HCT116 (cell line): ENCODE measurements around the gene C12orf75. TPM values are rescaled to one million over a fixed set of nuclear protein-coding genes. Genes with fewer than 3 reads are reported as not detected.
"Not testable (repeated sequence)": the region's sequence is repeated elsewhere in the genome, so short reads cannot be mapped to it uniquely, and the experiment has no call there.

ENCODE experiments used
- ATAC-seq: fragments of 200-7000 bp; cut with Tn5 transposase; 2 replicates; pipeline ENCODE4 v1.9.1; 2020; ENCODE audit warnings: mild to moderate bottlenecking, moderate library complexity
- BruUV-seq: library from RNA; stranded (reverse); fragments of 400-500 nt; replicated peaks from 2 replicates; lab custom pipeline; 2021; lab: Mats Ljungman, UMichigan
- CTCF ChIA-PET: fragments of 300-600 bp; sonication (Branson Sonifier 250); formaldehyde crosslinking; loops from one replicate; lab custom pipeline; 2021; ENCODE audit warnings: antibody characterized with exemption; lab: Charles Lee
- POLR2A ChIA-PET: fragments of 300-600, 350-600 bp; sonication (Branson Sonifier 250); formaldehyde crosslinking; loops from one replicate; lab custom pipeline; 2021; ENCODE audit warnings: antibody characterized with exemption; lab: Charles Lee
- RAD21 ChIA-PET, 2 experiments: fragments of 300-600 bp; sonication (Branson Sonifier 250); formaldehyde crosslinking; loops; one replicate each; lab custom pipeline; 2023; ENCODE audit warnings: low total read pairs in 2 of 2; ENCODE audit not compliant: uncharacterized antibody in 2 of 2, unreplicated experiment in 2 of 2, low non-redundant PET in 1 of 2; lab: Charles Lee
- DNase-seq: peaks from one replicate; pipeline ENCODE4 v3.0.0-alpha.2; 2010; ENCODE audit warnings: low read depth, low spot score
- H2AFZ ChIP-seq: fragments of 200-600 bp; shearing (Covaris generic), sonication (generic); 2 replicates; pipeline ENCODE4 v1.6.1; 2017; ENCODE audit warnings: low read depth, mixed run types, mixed read lengths, antibody characterized with exemption, low read length; ENCODE audit not compliant: poor library complexity, severe bottlenecking
- H3K27ac ChIP-seq: 2 replicates; pipeline ENCODE4 v1.5.1; 2012; ENCODE audit warnings: low read depth, low read length
- H3K27me3 ChIP-seq: fragments of 200-600 bp; sonication (generic); 2 replicates; pipeline ENCODE4 v1.6.1; 2016; ENCODE audit warnings: mixed run types, low read length, mixed read lengths; ENCODE audit not compliant: insufficient read depth
- H3K36me3 ChIP-seq, 2 experiments: fragments of 200-500 bp in 1 of 2; fragments of 200-600 bp in 1 of 2; sonication (Bioruptor generic) in 1 of 2; sonication (generic) in 1 of 2; 2 replicates each; pipeline versions ENCODE4 v1.5.1 to v1.6.1; 2014 to 2016; ENCODE audit warnings: low read length in 2 of 2, inconsistent platforms in 1 of 2, mixed read lengths in 1 of 2, mixed run types in 1 of 2; ENCODE audit not compliant: insufficient read depth in 2 of 2, control insufficient read depth in 1 of 2
- H3K4me1 ChIP-seq, 2 experiments: fragments of 200-600 bp in 1 of 2; sonication (generic) in 1 of 2; 2 replicates each; pipeline versions ENCODE4 v1.5.1 to v1.6.1; 2012 to 2017; ENCODE audit warnings: low read length in 2 of 2, inconsistent platforms in 1 of 2, mild to moderate bottlenecking in 1 of 2, mixed read lengths in 1 of 2, mixed run types in 1 of 2, moderate library complexity in 1 of 2; ENCODE audit not compliant: insufficient read depth in 2 of 2, control insufficient read depth in 1 of 2
- H3K4me2 ChIP-seq: fragments of 200-600 bp; sonication (generic); 2 replicates; pipeline ENCODE4 v1.6.1; 2017; ENCODE audit warnings: mixed run types, low read length, mixed read lengths
- H3K4me3 ChIP-seq, 2 experiments: fragments of 200-600 bp in 1 of 2; sonication (generic) in 1 of 2; replicated peaks in 1 of 2; 2 replicates each; pipeline ENCODE4 v1.5.1; 2011 to 2016; ENCODE audit warnings: low read length in 2 of 2, control low read depth in 1 of 2, low read depth in 1 of 2, mild to moderate bottlenecking in 1 of 2, mixed read lengths in 1 of 2, mixed run types in 1 of 2
- H3K79me2 ChIP-seq: fragments of 200-600 bp; sonication (generic); 2 replicates; pipeline ENCODE4 v1.6.1; 2017; ENCODE audit warnings: mild to moderate bottlenecking, mixed run types, low read length, moderate library complexity, mixed read lengths; ENCODE audit not compliant: insufficient read depth
- H3K9ac ChIP-seq: fragments of 200-600 bp; sonication (generic); 2 replicates; pipeline ENCODE4 v1.6.1; 2016; ENCODE audit warnings: low read length, mixed read lengths
- H3K9me2 ChIP-seq: fragments of 200-600 bp; sonication (generic), shearing (Covaris generic); 2 replicates; pipeline ENCODE4 v1.6.1; 2017; ENCODE audit warnings: mixed run types, mild to moderate bottlenecking, moderate library complexity; ENCODE audit not compliant: insufficient read depth
- H3K9me3 ChIP-seq, 2 experiments: fragments of 200-500 bp in 1 of 2; fragments of 200-600 bp in 1 of 2; sonication (Bioruptor generic) in 1 of 2; sonication (generic) in 1 of 2; 2 replicates each; pipeline ENCODE4 v1.6.1; 2014 to 2017; ENCODE audit warnings: low read length in 2 of 2, mixed read lengths in 2 of 2, inconsistent platforms in 1 of 2, low read depth in 1 of 2, mild to moderate bottlenecking in 1 of 2, mixed run types in 1 of 2, moderate library complexity in 1 of 2; ENCODE audit not compliant: control insufficient read depth in 1 of 2, insufficient read depth in 1 of 2
- H4K20me1 ChIP-seq: fragments of 200-600 bp; sonication (generic), shearing (Covaris generic); 2 replicates; pipeline ENCODE4 v1.6.1; 2017; ENCODE audit warnings: mixed run types, mild to moderate bottlenecking, moderate library complexity; ENCODE audit not compliant: insufficient read depth
- CBX3 ChIP-seq: IDR thresholded peaks from 2 replicates; pipeline ENCODE4 v1.6.1; 2012; ENCODE audit warnings: low read depth
- ELF1 ChIP-seq: IDR thresholded peaks from 2 replicates; pipeline ENCODE4 v1.6.1; 2012; ENCODE audit warnings: low read depth, borderline replicate concordance
- EZH2phosphoT487 ChIP-seq: fragments of 200-600 bp; IDR thresholded peaks from 2 replicates; pipeline ENCODE4 v1.6.1; 2018; ENCODE audit warnings: antibody characterized with exemption, borderline replicate concordance
- FOSL1 ChIP-seq: IDR thresholded peaks from 2 replicates; pipeline ENCODE4 v1.6.1; 2012; ENCODE audit warnings: low read depth
- JUND ChIP-seq: IDR thresholded peaks from 2 replicates; pipeline ENCODE4 v1.6.1; 2012
- POLR2AphosphoS5 ChIP-seq: IDR thresholded peaks from 2 replicates; pipeline ENCODE4 v1.6.1; 2011; ENCODE audit warnings: mild to moderate bottlenecking, low read depth, low read length, moderate library complexity
- RAD21 ChIP-seq: IDR thresholded peaks from 2 replicates; pipeline ENCODE4 v1.6.1; 2012; ENCODE audit warnings: low read depth, mild to moderate bottlenecking
- SIN3A ChIP-seq: IDR thresholded peaks from 2 replicates; pipeline ENCODE4 v1.6.1; 2012; ENCODE audit warnings: low read depth
- SP1 ChIP-seq: IDR thresholded peaks from 2 replicates; pipeline ENCODE4 v1.6.1; 2012; ENCODE audit warnings: low read depth
- TCF7L2 ChIP-seq: IDR thresholded peaks from 2 replicates; pipeline ENCODE4 v1.7.0; 2011; ENCODE audit warnings: borderline replicate concordance, inconsistent platforms; ENCODE audit not compliant: insufficient read depth, insufficient read length; ENCODE audit errors: extremely low read depth
- YY1 ChIP-seq: IDR thresholded peaks from 2 replicates; pipeline ENCODE4 v1.6.1; 2011; ENCODE audit warnings: low read length, low read depth, moderate library complexity, mild to moderate bottlenecking; ENCODE audit not compliant: insufficient replicate concordance; ENCODE audit errors: extremely low read depth
- ZFX ChIP-seq: fragments of 450-650 bp; IDR thresholded peaks from 2 replicates; pipeline ENCODE4 v1.6.1; 2017
- ZNF274 ChIP-seq: fragments of 200-500 bp; sonication (Bioruptor generic); IDR thresholded peaks from 2 replicates; pipeline ENCODE4 v1.6.1; 2014; ENCODE audit warnings: mild to moderate bottlenecking, low read depth, low read length, inconsistent platforms
- intact Hi-C: fragments of 100-400 bp; cut with micrococcal nuclease; formaldehyde crosslinking; loops from 2 replicates; pipeline ENCODE4 v1.10.0; 2022
- total RNA-seq: library from RNA; stranded (reverse); gene quantifications from one replicate; pipeline ENCODE4 v1.2.1, GENCODE V29; 2021; ENCODE audit not compliant: unreplicated experiment
- TF ChIP-seq, protein P1 (sequence below): IDR thresholded peaks from 2 replicates; pipeline ENCODE4 v1.6.1; 2012; ENCODE audit warnings: low read depth

The C12orf75 gene
- total RNA-seq, 1 experiment from 2014 or later = 81.0 TPM

GRCh38 chr12:105403095-105403494 lies 72.6 kb downstream of the C12orf75 start (continued):
- TF ChIP-seq POLR2AphosphoS5 = no peak
- TF ChIP-seq SP1 = no peak

GRCh38 chr12:105404134-105404533 lies 73.6 kb downstream of the C12orf75 start:
- H3K27me3 ChIP-seq, POLR2A ChIA-PET, H3K27ac ChIP-seq, H3K9ac ChIP-seq, H3K4me1 ChIP-seq, BruUV-seq, H3K36me3 ChIP-seq, intact Hi-C loops, DNase-seq, H3K79me2 ChIP-seq, ATAC-seq, RAD21 ChIA-PET, H4K20me1 ChIP-seq, CTCF ChIA-PET, H3K9me3 ChIP-seq, H2AFZ ChIP-seq, H3K9me2 ChIP-seq, H3K4me2 ChIP-seq, H3K4me3 ChIP-seq: not testable (repeated sequence)

DNA sequence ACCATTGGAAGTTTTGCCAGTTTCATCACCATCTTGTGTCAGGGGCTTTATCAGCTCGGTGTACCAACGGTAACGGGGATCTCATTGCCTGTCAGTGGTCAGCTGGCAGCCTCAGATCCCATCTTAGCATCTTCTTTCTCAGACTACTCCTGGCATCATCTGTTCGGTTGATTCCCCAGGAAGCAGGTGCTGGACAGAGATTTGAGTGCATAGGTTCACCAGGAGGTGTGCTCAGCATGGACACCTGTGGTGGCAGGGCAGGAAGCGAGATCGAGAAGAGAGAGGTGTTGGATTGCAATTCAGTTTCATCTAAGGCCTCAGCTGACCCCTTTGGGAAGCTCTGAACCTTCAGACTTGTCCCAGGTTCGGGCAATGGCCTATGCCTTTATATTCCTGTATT lies 76.0 kb downstream of the C12orf75 start:
- no peaks in the 10 kb centered on the region for H3K27me3 ChIP-seq
- no peak overlapping the region for H3K4me2 ChIP-seq
- H3K4me1 ChIP-seq = no peaks in the 10 kb centered on the region

More for the DNA sequence above, 76.0 kb downstream of the C12orf75 start:
- DNase-seq (no peak), ATAC-seq (no peak)
- no peaks in the 10 kb centered on the region for H4K20me1 ChIP-seq
- CTCF ChIA-PET = no interaction called here
- no peak overlapping the region for H3K4me3 ChIP-seq
- H3K9ac ChIP-seq = no peak overlapping the region
- no peaks in the 10 kb centered on the region for H3K79me2 ChIP-seq
- no peaks in the 10 kb centered on the region for H3K36me3 ChIP-seq
- no TSS peak for BruUV-seq
- no peaks in the 10 kb centered on the region for H3K9me3 ChIP-seq
- no peaks in the 10 kb centered on the region for H3K9me2 ChIP-seq
- no peak overlapping the region for H3K27ac ChIP-seq
- RAD21 ChIA-PET = no interaction called here
- POLR2A ChIA-PET = no interaction called here
- TF ChIP-seq ZFX (no peak), ELF1 (no peak), YY1 (no peak), RAD21 (no peak), FOSL1 (no peak), CBX3 (no peak), EZH2phosphoT487 (no peak), JUND (no peak), POLR2AphosphoS5 (no peak), ZNF274 (no peak), SIN3A (no peak), TCF7L2 (no peak)
- TF ChIP-seq, protein P1, sequence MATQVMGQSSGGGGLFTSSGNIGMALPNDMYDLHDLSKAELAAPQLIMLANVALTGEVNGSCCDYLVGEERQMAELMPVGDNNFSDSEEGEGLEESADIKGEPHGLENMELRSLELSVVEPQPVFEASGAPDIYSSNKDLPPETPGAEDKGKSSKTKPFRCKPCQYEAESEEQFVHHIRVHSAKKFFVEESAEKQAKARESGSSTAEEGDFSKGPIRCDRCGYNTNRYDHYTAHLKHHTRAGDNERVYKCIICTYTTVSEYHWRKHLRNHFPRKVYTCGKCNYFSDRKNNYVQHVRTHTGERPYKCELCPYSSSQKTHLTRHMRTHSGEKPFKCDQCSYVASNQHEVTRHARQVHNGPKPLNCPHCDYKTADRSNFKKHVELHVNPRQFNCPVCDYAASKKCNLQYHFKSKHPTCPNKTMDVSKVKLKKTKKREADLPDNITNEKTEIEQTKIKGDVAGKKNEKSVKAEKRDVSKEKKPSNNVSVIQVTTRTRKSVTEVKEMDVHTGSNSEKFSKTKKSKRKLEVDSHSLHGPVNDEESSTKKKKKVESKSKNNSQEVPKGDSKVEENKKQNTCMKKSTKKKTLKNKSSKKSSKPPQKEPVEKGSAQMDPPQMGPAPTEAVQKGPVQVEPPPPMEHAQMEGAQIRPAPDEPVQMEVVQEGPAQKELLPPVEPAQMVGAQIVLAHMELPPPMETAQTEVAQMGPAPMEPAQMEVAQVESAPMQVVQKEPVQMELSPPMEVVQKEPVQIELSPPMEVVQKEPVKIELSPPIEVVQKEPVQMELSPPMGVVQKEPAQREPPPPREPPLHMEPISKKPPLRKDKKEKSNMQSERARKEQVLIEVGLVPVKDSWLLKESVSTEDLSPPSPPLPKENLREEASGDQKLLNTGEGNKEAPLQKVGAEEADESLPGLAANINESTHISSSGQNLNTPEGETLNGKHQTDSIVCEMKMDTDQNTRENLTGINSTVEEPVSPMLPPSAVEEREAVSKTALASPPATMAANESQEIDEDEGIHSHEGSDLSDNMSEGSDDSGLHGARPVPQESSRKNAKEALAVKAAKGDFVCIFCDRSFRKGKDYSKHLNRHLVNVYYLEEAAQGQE = no peak
- no peak overlapping the region for H2AFZ ChIP-seq
- intact Hi-C loops = no loop called here
